ENCODE results near the gene GOLGA7B.

GRCh38 chr10:97831259-97831658 lies 18.4 kb upstream of the GOLGA7B start:
- no peak for TF ChIP-seq GATA3 (IDR thresholded peaks at IDR 0.05; ENCODE audit: low read depth, low read length)
- TF ChIP-seq GATA2 (IDR thresholded peaks at IDR 0.05; ENCODE audit: low read depth, low read length): no peak
